ENCODE measurements around the gene PPM1L.

PPM1L gene

GRCh38 chr3:160738048-160738447, 18.0 kb upstream of the PPM1L start:
- Histone ChIP-seq H3K27ac (no peak overlapping the region), H3K36me3 (no peaks in the 10 kb centered on the region), H3K9ac (no peak overlapping the region), H3K4me1 (no peaks in the 10 kb centered on the region; a peak in 1 of 20 replicates), H3K9me3 (replicated peaks in 1 of 11) (peaks cover 0 to 3% (median 0%) of the 10 kb centered on the region in 11 experiments; a peak in 5 of 22 replicates), H3K4me3 (no peak overlapping the region), H4K20me1 (no peaks in the 10 kb centered on the region), H3K4me2 (no peak overlapping the region), H3K27me3 (no peaks in the 10 kb centered on the region)
- TF ChIP-seq Cebpa-rat (IDR thresholded peaks at IDR 0.05): no peak

DNA sequence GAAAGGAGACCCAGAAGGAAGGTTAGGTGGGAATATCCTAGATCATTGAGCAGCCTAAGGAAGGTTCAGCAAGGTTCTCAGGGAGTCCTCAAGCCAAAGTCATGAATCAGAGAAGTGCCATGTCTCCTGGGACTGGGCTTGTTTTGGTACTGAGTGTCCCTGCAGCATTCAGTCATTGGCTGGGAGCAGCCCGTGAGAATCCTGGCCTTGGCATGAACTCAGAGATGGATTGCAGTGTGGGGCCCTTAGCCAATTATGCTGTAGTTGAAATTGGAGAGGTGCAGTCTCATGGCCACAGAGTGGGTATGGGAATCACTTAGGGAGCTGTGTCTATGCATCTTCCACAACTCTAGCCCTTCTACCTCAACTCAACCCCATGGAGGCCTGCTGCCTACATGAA, 17.0 kb upstream of the PPM1L start:
- no peaks in the 10 kb centered on the region for H3K4me1 ChIP-seq
- H3K9ac ChIP-seq: no peak overlapping the region
- H3K9me3 ChIP-seq (replicated peaks in 1 of 11): no peaks in the 10 kb centered on the region
- TF ChIP-seq Cebpa-rat (IDR thresholded peaks at IDR 0.05): no peak
- no peaks in the 10 kb centered on the region for H3K27me3 ChIP-seq
- H3K4me2 ChIP-seq: no peak overlapping the region
- no peak overlapping the region for H3K4me3 ChIP-seq
- no peak overlapping the region for H3K27ac ChIP-seq
- no peaks in the 10 kb centered on the region for H4K20me1 ChIP-seq
- no peaks in the 10 kb centered on the region for H3K36me3 ChIP-seq

DNA sequence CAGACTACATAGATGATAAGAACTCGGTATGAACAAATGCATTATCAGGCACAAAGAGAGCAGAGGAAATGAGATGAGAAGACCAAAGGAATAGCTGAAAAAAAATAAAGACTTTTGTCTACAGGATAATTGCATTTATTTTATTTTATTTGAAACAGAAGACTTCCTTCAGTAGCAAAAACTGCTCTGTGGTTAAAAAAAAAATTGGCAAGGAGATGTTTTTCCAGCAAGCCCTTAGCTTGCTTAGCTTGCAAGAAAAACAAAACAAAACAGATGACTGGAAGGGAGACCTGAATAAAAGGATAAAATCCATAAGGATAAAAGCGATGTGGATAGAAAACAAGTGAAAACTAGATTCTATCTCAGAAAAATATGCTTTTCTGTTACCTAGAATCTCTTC, 9.1 kb upstream of the PPM1L start:
- TF ChIP-seq Cebpa-rat (IDR thresholded peaks at IDR 0.05): no peak

GRCh38 chr3:160747422-160747821, 8.6 kb upstream of the PPM1L start:
- Histone ChIP-seq H3K4me3 (no peak overlapping the region), H3K9me3 (replicated peaks in 1 of 11) (no peaks in the 10 kb centered on the region), H3K27me3 (no peaks in the 10 kb centered on the region), H3K27ac (no peak overlapping the region), H3K9ac (no peak overlapping the region), H3K4me2 (no peak overlapping the region), H3K36me3 (no peaks in the 10 kb centered on the region), H4K20me1 (no peaks in the 10 kb centered on the region), H3K4me1 (no peaks in the 10 kb centered on the region)
- no peak for TF ChIP-seq Cebpa-rat (IDR thresholded peaks at IDR 0.05)

More for the DNA sequence above, 9.1 kb upstream of the PPM1L start:
- Histone ChIP-seq H3K27me3 (no peaks in the 10 kb centered on the region), H3K27ac (no peak overlapping the region), H3K4me1 (no peaks in the 10 kb centered on the region), H3K9ac (no peak overlapping the region), H3K4me3 (no peak overlapping the region), H3K9me3 (replicated peaks in 1 of 11) (no peaks in the 10 kb centered on the region), H4K20me1 (no peaks in the 10 kb centered on the region), H3K36me3 (no peaks in the 10 kb centered on the region), H3K4me2 (no peak overlapping the region)

DNA sequence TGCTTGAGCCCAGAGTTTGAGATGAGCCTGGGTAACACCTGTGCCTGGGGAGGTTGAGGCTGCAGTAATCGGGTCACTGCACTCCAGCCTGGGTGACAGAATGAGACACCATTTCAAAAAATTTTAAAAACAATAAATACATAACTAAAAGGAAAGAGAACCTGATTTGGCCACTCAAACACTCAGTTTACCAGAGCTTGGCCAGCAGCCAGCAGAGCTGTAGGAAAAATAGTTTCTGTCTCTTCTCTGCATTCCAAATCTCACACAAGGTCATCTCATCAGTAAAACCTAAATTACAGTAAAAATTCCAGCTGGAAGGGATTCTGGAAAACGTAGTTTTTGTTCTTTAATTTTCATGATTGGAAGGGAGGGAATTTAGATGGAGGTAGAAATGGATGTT, 7.8 kb upstream of the PPM1L start:
- no peaks in the 10 kb centered on the region for H4K20me1 ChIP-seq

DNA sequence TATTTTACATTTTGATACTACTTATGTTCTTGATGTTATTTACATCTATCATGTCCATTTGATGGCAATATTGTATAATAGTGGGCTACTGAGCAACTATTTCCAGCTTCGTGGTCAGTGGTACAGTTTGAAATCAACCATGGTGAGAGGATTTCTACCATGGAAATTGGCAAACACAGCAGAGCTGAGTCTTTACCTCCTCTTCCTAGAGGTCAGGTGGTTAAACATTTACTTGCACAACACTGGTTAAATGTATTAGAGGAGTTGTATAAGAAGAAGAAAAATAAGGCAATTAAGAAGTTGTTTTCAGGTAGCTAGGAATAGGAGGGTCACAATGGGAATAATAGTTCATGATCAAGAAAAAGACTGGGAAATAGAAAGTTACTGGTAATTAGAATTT, 7.2 kb upstream of the PPM1L start:
- no peak overlapping the region for H3K9ac ChIP-seq
- peaks cover 4 to 6% (median 5%) of the 10 kb centered on the region in 10 experiments; a peak in 19 of 20 replicates for H3K4me1 ChIP-seq
- no peaks in the 10 kb centered on the region for H3K36me3 ChIP-seq
- H3K27ac ChIP-seq: no peak overlapping the region
- no peaks in the 10 kb centered on the region for H3K9me3 ChIP-seq (replicated peaks in 1 of 11)
- no peak for TF ChIP-seq Cebpa-rat (IDR thresholded peaks at IDR 0.05)
- H3K4me2 ChIP-seq: no peak overlapping the region
- H3K4me3 ChIP-seq: no peak overlapping the region
- H3K27me3 ChIP-seq: no peaks in the 10 kb centered on the region
- no peaks in the 10 kb centered on the region; a peak in 1 of 22 replicates for H4K20me1 ChIP-seq

More for the DNA sequence above, 7.8 kb upstream of the PPM1L start:
- peaks cover 0 to under 1% (median 0%) of the 10 kb centered on the region in 10 experiments; a peak in 1 of 20 replicates for H3K4me1 ChIP-seq
- H3K9me3 ChIP-seq (replicated peaks in 1 of 11): no peaks in the 10 kb centered on the region
- no peak for TF ChIP-seq Cebpa-rat (IDR thresholded peaks at IDR 0.05)
- H3K4me3 ChIP-seq: no peak overlapping the region
- no peaks in the 10 kb centered on the region for H3K36me3 ChIP-seq
- H3K9ac ChIP-seq: no peak overlapping the region
- H3K4me2 ChIP-seq: no peak overlapping the region
- no peaks in the 10 kb centered on the region for H3K27me3 ChIP-seq
- H3K27ac ChIP-seq: no peak overlapping the region

DNA sequence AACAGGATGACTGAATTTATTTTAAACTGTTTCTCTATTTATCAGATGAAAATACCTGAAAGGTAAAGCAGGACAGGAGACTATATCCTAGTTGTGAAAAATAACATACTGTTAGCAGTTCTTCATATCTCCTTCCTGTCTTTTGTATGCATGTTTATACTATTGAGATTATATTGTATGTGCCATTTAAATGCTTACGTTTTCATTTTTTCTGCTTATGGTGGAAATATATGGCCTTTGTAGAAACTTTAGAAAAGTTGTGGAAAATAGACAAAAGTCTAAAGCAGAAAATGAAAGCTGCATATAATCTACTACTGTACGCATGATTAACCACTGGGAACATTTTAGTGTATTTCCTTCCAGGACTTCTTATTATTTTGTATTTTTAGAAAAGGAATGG, 2.1 kb upstream of the PPM1L start:
- Histone ChIP-seq H3K27ac (peak overlapping the region in 6 of 11 experiments; percentile 87 to 94 (median 90); a peak in 9 of 22 replicates), H3K4me3 (peak overlapping the region; percentile 73 to 89 (median 83)), H3K9me3 (replicated peaks in 1 of 11) (no peaks in the 10 kb centered on the region), H3K27me3 (no peaks in the 10 kb centered on the region), H3K9ac (peak overlapping the region; percentile 86 to 93 (median 91)), H3K36me3 (no peaks in the 10 kb centered on the region), H4K20me1 (peaks cover 0 to 16% (median 0%) of the 10 kb centered on the region in 11 experiments; a peak in 8 of 22 replicates), H3K4me1 (peaks cover 25 to 39% (median 33%) of the 10 kb centered on the region in 10 experiments), H3K4me2 (peak overlapping the region; percentile 75 to 99 (median 87))
- no peak for TF ChIP-seq Cebpa-rat (IDR thresholded peaks at IDR 0.05)

GRCh38 chr3:160754371-160754854, 1.6 kb upstream of the PPM1L start:
- Histone ChIP-seq H3K36me3 (no peaks in the 10 kb centered on the region), H3K9me3 (replicated peaks in 1 of 11) (no peaks in the 10 kb centered on the region), H3K4me3 (peak overlapping the region; percentile 73 to 89 (median 83)), H3K27ac (peak overlapping the region; percentile 87 to 97 (median 91)), H3K9ac (peak overlapping the region; percentile 86 to 93 (median 91)), H3K4me2 (peak overlapping the region; percentile 75 to 99 (median 87)), H4K20me1 (peaks cover 0 to 16% (median 0%) of the 10 kb centered on the region in 11 experiments; a peak in 8 of 22 replicates), H3K27me3 (no peaks in the 10 kb centered on the region), H3K4me1 (peaks cover 30 to 43% (median 36%) of the 10 kb centered on the region in 10 experiments)
- TF ChIP-seq Cebpa-rat (IDR thresholded peaks at IDR 0.05): no peak

- peak overlapping the region; percentile 86 to 93 (median 91) for H3K9ac ChIP-seq
- H3K4me2 ChIP-seq: peak overlapping the region; percentile 89 to 99 (median 96)
- no peaks in the 10 kb centered on the region for H3K36me3 ChIP-seq
- peaks cover 31 to 47% (median 39%) of the 10 kb centered on the region in 10 experiments for H3K4me1 ChIP-seq
- no peaks in the 10 kb centered on the region for H3K27me3 ChIP-seq
- no peak for TF ChIP-seq Cebpa-rat (IDR thresholded peaks at IDR 0.05)
- peaks cover 0 to 16% (median 0%) of the 10 kb centered on the region in 11 experiments; a peak in 9 of 22 replicates for H4K20me1 ChIP-seq
- H3K4me3 ChIP-seq: peak overlapping the region; percentile 73 to 89 (median 83)
- H3K27ac ChIP-seq: peak overlapping the region; percentile 87 to 97 (median 91)
- H3K9me3 ChIP-seq (replicated peaks in 1 of 11): no peaks in the 10 kb centered on the region
Observed at GRCh38 chr3:160754855-160755747, 930 bp upstream of the PPM1L start.
